HG02798 (cell line): ENCODE measurements around the gene RABGAP1L.
"Not testable (repeated sequence)": the region's sequence is repeated elsewhere in the genome, so short reads cannot be mapped to it uniquely, and the experiment has no call there.

ENCODE experiments used
- ATAC-seq: cut with Tn5 transposase; IDR thresholded peaks from one replicate; pipeline ENCODE4 v1.9.1; 2021; ENCODE audit warnings: mild to moderate bottlenecking; ENCODE audit not compliant: unreplicated experiment, poor library complexity

The RABGAP1L gene

GRCh38 chr1:174519844-174520243 lies 360.5 kb downstream of the RABGAP1L start:
- ATAC-seq = no peak

GRCh38 chr1:174531751-174532150 lies 372.4 kb downstream of the RABGAP1L start:
- no peak for ATAC-seq

- no peak for ATAC-seq
Measured at GRCh38 chr1:174534789-174535188, 375.5 kb downstream of the RABGAP1L start.

DNA sequence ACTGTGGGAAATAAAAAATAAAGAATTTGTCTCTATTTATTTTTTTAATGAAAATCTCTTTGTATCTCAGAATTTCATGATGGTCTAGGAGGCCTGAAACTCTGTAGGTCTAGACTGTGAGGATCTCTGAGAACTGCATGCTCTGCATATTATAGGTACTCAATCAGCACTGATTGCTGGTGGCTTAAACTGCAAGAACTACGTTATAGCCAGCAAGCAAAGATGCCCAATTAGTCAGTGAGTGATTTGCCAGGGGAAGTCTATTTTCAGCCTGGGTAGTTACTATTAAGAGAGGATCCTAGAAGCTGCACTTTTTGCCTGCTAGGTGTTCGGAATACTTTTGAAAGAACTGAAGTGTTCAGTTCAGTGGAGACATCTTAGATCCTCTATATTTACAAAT lies 375.9 kb downstream of the RABGAP1L start:
- no peak for ATAC-seq

- ATAC-seq = not testable (repeated sequence)
Measured at GRCh38 chr1:174543421-174543820, 384.1 kb downstream of the RABGAP1L start.

DNA sequence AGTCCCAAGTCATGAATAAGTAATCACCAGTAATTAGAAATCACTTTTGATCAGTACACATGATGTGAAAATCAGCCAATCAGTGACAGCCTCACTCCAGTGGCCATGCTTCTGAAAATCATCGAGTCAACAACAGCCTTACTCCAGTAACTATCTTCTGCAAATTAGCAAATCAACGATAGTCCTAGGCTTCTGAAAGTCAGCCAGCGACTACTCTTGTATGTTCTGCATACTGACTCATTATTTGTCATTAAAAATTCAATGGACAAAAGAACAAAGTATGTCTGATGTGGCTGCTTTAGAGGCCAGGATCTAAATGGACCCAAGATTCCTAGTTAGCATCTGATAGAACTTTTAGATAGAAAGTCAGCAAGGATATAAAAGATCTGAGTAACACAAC lies 391.0 kb downstream of the RABGAP1L start:
- ATAC-seq = no peak

GRCh38 chr1:174556392-174556791 lies 397.1 kb downstream of the RABGAP1L start:
- ATAC-seq = no peak

GRCh38 chr1:174568551-174568950 lies 409.2 kb downstream of the RABGAP1L start:
- no peak for ATAC-seq

DNA sequence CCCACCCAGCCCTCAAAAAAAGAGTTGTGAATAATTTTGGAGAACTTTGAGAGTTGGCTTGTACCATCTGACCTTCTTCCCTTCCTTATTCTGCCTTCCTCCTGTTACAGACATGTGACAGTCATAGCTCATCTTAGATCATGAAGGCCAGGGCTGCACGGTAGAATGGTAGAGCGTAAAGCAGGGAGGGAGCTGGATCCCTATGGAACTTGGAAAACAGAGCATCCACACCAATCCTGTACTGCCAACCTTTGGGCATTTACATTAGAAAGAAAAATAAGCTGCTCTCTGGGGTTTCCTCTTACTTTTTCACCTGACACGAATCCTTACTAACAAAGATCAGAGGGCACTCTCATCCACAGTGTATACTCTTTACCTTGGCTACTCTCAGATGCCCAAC lies 409.9 kb downstream of the RABGAP1L start:
- no peak for ATAC-seq

DNA sequence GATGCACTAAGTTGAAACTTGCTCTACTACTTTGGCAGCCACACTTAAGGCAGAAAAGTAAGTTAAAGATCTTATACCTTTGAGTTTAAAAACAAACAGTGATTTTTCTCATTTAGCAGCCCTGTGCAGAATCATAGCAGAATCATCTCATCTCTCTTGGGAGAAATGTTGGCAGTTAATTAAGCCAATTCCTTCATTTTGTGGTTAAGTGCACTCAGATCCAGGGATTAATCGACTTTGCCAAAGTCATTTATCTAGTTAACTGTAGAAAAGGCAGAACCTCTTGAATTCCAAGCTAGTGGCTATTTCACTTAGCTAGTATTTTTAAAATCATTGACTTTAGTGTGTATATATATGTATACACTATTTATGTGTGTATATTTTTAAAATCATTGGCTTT lies 413.5 kb downstream of the RABGAP1L start:
- ATAC-seq = no peak

DNA sequence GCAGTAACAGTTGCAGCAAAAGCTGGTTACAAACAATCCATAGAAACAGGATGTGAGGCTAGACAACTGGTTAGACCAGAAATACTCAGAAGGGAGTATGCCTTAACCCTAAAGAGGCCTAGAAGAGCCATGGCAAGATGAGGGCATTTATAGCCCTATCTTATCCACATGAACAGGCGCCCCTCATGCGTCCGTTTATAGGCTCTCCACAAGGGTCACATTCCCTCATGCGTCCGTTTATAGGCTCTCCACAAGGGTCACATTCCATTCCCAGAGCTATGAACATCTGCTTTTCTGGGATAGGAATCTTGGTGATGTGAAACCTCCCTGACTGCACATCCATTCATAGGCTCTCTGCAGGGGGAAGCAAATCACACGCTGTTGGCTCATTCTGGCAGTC lies 416.8 kb downstream of the RABGAP1L start:
- ATAC-seq = not testable (repeated sequence)

DNA sequence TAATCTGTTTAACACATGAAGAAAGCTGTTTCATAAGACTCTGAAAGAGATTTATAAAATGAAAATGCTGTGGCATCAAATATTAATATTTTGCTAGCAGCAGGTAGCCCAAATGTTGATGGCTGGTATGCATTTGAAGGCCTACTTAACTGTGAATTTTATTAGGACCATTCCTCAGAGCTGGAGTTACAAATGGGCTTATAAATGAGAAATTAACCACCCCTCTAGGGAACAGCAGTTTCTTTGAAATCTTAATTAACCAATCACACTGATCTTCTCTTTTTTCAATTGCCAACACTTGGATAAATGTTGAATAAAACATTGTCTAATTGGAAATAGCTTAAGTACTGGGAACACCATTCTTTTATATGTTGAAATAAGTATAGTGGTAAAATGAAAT lies 418.4 kb downstream of the RABGAP1L start:
- ATAC-seq = no peak

DNA sequence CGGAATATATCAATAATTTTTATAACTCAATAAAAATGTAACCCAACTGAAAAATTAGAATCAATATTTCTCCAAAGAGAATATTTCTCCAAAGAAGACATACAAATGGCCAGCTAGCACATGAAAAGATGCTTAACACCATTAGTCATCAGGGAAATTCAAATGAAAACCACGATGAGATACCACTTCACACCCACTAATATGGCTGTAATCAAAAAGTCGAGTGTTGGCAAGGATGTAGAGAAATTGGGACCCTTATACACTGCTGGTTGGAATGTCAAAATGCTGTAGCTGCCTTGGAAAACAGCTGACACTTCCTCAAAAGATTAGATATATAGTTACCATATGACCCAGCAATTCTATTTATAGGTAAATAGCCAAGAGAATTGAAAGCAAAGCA lies 421.5 kb downstream of the RABGAP1L start:
- no peak for ATAC-seq

DNA sequence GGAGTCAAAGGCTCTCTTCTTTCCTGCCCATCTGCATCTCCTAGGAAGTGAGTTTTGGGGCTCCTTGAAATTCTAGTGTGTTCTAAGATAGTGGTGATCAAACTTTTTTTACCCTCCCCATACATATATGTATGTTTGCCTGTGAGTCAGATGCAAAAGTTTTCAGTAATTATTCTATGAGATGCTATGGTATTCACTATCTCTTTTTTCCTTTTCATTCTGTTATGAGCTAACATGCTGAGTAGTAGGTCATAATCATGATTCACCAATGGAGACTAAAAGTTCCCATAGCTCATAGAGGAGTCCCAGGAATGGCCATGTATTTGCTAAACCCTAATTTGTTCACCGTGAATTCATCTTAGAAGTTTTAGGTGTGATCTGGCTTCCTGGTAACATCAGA lies 424.0 kb downstream of the RABGAP1L start:
- no peak for ATAC-seq

- ATAC-seq = no peak
Measured at GRCh38 chr1:174584071-174584470, 424.8 kb downstream of the RABGAP1L start.

DNA sequence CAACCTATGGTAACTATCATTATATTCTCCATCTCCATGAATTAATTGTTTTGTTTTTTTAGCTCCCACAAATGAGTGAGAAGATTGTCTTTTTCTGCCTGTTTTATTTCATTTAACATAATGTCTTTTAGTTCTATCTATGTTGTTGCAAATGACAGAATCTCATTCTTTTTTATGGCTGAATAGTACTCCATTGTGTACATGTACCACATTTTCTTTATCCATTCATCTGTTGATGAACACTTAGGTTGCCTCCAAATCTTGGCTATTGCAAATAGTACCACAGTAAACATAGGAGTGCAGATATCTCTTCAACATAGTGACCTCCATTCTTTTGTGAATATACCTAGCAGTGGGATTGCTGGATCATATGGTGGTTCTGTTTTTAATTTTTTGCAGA lies 429.3 kb downstream of the RABGAP1L start:
- ATAC-seq = not testable (repeated sequence)

DNA sequence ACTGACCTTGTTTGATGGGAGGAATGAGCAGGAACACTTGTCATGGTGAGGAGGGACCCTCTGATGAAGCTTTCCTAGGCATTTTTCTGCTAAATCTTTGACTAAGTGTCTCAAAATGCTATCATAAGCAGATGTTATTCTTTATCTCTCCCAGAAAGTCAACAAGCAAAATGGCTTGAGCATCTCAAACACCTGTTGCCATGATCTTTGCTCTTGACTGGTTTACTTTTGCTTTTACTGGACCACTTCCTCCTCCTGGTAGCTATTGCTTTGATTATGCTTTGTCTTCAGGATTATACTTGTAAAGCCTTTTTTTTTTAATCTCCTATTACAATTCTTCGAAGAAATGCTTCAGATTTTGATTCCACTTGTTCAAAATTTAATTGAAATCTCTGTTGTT lies 445.9 kb downstream of the RABGAP1L start:
- no peak for ATAC-seq

DNA sequence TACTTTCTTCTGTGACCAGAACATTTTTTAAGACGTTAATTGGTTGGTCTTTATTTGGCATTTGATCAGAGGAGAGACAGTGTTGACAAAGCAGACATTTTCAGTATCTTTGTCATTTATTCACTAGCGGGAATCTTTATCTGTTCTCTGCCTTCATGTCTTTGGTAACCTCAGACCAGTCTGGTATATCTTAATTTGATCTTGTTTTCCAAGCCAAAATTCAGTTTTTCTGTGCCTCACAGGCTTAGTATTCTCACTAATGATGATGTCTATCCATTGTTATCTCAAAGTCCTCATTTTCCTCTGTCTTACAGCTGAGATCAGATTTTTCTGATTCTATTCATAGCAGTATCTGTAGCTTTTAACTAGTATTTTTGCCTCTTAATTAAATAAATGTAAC lies 447.2 kb downstream of the RABGAP1L start:
- ATAC-seq = no peak

- not testable (repeated sequence) for ATAC-seq
Measured at GRCh38 chr1:174617905-174618304, 458.6 kb downstream of the RABGAP1L start.

- no peak for ATAC-seq
Measured at GRCh38 chr1:174623324-174624035, 464.2 kb downstream of the RABGAP1L start.

DNA sequence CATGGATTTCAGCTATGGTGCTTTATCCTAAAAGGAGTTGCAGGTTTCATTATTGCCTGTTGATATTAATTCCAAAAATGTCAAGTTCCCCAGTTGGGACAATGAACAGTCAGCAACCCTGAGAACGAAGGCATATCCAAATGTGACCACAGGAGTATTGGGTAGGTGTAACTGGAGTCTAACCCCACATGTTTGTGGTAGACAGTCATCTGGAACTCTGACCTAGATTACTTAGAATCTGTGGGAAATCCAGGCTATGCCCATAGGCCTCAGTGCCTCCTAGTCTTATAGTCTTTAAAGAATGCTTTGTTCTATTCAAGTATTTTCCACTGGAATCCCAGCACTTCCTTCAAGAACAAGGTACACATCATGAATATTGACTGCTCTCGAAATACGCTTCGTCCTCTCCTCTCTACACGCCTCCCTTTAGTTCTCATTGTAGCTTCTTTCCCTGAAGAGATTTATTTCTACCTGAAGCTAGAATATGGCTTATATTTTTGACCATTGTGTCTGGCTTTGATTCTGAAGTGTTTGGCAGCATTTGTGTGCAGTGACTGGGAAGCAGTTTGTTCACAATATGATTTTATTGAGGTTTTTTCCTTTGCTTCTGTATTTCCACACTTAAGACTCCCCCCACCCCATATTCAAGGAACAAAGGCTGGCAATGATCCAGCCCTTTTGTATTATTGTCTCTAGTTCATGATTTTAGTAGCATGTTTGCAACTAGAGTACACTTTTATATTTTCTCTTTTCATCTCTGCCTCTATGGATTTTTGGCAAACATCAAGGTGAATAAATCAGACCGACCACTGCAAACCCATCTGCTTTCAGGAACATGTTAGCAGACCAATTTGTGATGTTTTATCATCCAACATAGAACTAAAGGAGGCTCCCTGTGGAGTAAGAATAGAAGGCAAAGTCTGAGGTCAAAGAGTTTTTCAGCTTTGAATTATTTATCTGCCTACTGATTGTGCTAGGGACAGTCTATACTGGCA lies 467.0 kb downstream of the RABGAP1L start:
- ATAC-seq = no peak
